VCaP (cell line): ENCODE data around the gene PHLDB2.

ENCODE experiments used
- H3K27ac ChIP-seq: fragments of 450-650 bp; 2 replicates; pipeline ENCODE4 v1.5.1; 2017
- TF ChIP-seq, protein P1 (sequence below): fragments of 450-650 bp; conservative IDR thresholded peaks from 2 replicates; pipeline ENCODE4 v1.5.1; 2017; ENCODE audit warnings: mild to moderate bottlenecking, moderate library complexity

Gene PHLDB2

DNA sequence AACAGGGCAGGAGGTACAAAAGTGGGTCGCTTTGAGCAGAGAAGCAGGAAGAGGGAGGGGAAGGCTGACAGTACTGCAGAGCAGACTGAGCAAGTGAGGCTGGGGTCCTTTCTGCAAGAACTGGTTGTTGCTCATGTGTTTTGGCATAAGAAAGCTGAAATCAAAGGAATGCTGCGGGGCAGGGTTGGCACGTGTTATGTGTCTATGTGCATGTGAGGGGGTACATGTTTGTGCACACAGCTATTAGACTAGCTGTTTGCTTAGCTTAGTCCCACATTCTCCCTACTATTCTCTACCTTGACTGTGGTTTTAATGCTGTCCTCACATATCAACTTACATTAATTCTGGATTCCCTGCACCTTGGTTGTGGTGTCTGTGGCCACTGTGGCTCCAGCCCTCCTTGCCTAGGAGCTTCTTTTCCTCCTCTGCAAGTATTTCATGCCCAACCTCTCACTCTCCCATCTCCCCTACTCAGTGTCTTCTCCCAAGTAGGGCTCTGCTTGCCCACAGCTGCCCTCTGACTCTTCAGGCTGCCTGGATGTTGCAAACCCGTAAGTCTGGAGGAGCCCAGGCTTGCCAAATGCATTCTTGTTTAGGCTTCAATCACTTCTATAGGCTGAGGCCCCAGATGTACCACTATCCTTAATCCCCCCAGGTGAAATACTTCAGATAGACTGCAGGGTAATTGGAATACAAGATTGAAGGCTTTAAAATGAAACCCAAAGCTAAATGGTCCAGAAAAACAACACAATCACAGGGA, 144.4 kb downstream of the PHLDB2 start:
- TF ChIP-seq, protein P1, sequence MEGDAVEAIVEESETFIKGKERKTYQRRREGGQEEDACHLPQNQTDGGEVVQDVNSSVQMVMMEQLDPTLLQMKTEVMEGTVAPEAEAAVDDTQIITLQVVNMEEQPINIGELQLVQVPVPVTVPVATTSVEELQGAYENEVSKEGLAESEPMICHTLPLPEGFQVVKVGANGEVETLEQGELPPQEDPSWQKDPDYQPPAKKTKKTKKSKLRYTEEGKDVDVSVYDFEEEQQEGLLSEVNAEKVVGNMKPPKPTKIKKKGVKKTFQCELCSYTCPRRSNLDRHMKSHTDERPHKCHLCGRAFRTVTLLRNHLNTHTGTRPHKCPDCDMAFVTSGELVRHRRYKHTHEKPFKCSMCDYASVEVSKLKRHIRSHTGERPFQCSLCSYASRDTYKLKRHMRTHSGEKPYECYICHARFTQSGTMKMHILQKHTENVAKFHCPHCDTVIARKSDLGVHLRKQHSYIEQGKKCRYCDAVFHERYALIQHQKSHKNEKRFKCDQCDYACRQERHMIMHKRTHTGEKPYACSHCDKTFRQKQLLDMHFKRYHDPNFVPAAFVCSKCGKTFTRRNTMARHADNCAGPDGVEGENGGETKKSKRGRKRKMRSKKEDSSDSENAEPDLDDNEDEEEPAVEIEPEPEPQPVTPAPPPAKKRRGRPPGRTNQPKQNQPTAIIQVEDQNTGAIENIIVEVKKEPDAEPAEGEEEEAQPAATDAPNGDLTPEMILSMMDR: no peak
- no peak overlapping the region for H3K27ac ChIP-seq

- H3K27ac ChIP-seq: no peak overlapping the region
- TF ChIP-seq, protein P1: no peak
Observed at GRCh38 chr3:112004187-112004586, 145.1 kb downstream of the PHLDB2 start.

- TF ChIP-seq, protein P1: no peak
Observed at GRCh38 chr3:112004669-112005068, 145.6 kb downstream of the PHLDB2 start.

GRCh38 chr3:112005091-112005672, 146.1 kb downstream of the PHLDB2 start:
- TF ChIP-seq, protein P1: no peak
- H3K27ac ChIP-seq: no peak overlapping the region

More at GRCh38 chr3:112004669-112005068, 145.6 kb downstream of the PHLDB2 start:
- no peak overlapping the region for H3K27ac ChIP-seq

DNA sequence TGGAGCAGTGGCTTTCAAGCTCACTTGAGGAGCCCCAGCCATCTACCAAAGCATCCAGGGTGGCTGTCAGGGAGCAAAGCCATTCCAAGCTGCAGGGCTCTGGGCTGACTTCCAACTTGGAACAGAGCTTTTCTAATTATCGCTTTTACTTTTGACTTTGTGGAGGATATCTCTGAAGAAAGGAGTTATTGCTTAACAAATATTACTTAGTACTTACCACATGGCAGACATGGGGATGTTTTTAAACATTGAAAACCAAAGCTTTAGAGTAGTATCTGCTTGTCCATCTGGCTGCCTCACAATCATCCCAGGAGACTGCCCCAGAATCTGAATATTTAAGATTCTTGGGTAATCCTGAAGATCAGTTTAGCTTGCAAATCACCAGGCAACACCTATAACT, 148.6 kb downstream of the PHLDB2 start:
- no peak overlapping the region for H3K27ac ChIP-seq
- TF ChIP-seq, protein P1: no peak

DNA sequence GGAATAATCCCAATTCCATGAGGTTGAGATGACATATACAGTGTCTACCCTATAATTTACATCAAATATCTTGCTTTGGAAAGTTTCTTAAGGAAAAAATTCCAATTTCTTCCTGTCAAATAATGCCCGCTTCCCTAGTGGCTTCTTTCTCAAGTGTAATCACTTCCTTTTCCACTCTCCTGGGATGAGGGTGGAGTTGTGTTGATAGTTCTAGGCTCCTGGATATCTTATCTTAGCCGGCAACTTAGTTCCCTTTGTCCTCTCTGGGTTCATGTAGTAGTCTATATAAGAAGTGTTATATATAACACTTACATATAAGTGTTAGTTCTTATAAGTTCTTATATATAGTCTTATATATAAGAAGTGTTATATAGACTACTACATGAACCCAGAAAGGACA, 150.6 kb downstream of the PHLDB2 start:
- no peak overlapping the region for H3K27ac ChIP-seq
- TF ChIP-seq, protein P1: no peak

GRCh38 chr3:112010636-112011035, 151.6 kb downstream of the PHLDB2 start:
- no peak overlapping the region for H3K27ac ChIP-seq
- TF ChIP-seq, protein P1: no peak
